Endothelial cell of umbilical vein (primary cell): ENCODE measurements around the gene DIO3. TPM values are rescaled to one million over a fixed set of nuclear protein-coding genes. Genes with fewer than 3 reads are reported as not detected.

ENCODE experiments used
- BruUV-seq: library from RNA; stranded (reverse); fragments of 400-500 nt; replicated peaks from 2 replicates; lab custom pipeline; 2021; lab: Mats Ljungman, UMichigan
- CTCF ChIA-PET: fragments of 300-600, 350-600 bp; sonication (Branson Sonifier 250); formaldehyde crosslinking; loops from one replicate; lab custom pipeline; 2021; ENCODE audit warnings: antibody characterized with exemption, inconsistent platforms; lab: Charles Lee
- POLR2A ChIA-PET: fragments of 300-600, 350-600 bp; sonication (Branson Sonifier 250); formaldehyde crosslinking; loops from one replicate; lab custom pipeline; 2021; ENCODE audit warnings: antibody characterized with exemption, inconsistent platforms; lab: Charles Lee
- DNase-seq: peaks from one replicate; pipeline ENCODE4 v3.0.0-alpha.2; 2011; ENCODE audit warnings: low read depth, low spot score
- FAIRE-seq: peaks from 2 replicates; lab custom pipeline; 2011; peaks lifted over from hg19 to GRCh38; lab: Jason Lieb, UNC
- H2AFZ ChIP-seq: 2 replicates; pipeline ENCODE4 v1.6.0; 2012; ENCODE audit warnings: low read depth, low read length, control low read depth, inconsistent platforms
- H3K27ac ChIP-seq: 2 replicates; pipeline ENCODE4 v1.5.1; 2011; ENCODE audit warnings: low read depth, mild to moderate bottlenecking, control low read depth, low read length, moderate library complexity; ENCODE audit not compliant: insufficient read depth
- H3K27me3 ChIP-seq, 2 experiments: 2 replicates each; pipeline versions ENCODE4 v1.6.0 to v1.6.1; 2011; ENCODE audit warnings: low read length in 2 of 2, mixed read lengths in 1 of 2; ENCODE audit not compliant: control insufficient read depth in 2 of 2, insufficient read depth in 2 of 2
- H3K36me3 ChIP-seq, 2 experiments: 2 replicates in 1 of 2; 3 replicates in 1 of 2; pipeline ENCODE4 v1.5.1; 2011; ENCODE audit warnings: low read length in 2 of 2, mild to moderate bottlenecking in 1 of 2, moderate library complexity in 1 of 2; ENCODE audit not compliant: control insufficient read depth in 2 of 2, insufficient read depth in 2 of 2; ENCODE audit errors: extremely low read depth in 1 of 2
- H3K4me1 ChIP-seq: 3 replicates; pipeline ENCODE4 v1.5.1; 2011; ENCODE audit warnings: mild to moderate bottlenecking, low read length; ENCODE audit not compliant: control insufficient read depth, insufficient read depth; ENCODE audit errors: extremely low read depth
- H3K4me2 ChIP-seq: 2 replicates; pipeline ENCODE4 v1.6.1; 2011; ENCODE audit warnings: low read length, control low read depth, mixed read lengths; ENCODE audit not compliant: insufficient read depth
- H3K4me3 ChIP-seq, 3 experiments: fragments of 200-600 bp in 1 of 3; sonication (generic), shearing (Covaris generic) in 1 of 3; replicated peaks in 1 of 3; 2 replicates each; pipeline ENCODE4 v1.5.1; 2011 to 2016; ENCODE audit warnings: control low read depth in 3 of 3, low read length in 3 of 3, mild to moderate bottlenecking in 2 of 3, inconsistent platforms in 1 of 3, low read depth in 1 of 3, moderate library complexity in 1 of 3; ENCODE audit not compliant: insufficient read depth in 1 of 3
- H3K79me2 ChIP-seq: 2 replicates; pipeline ENCODE4 v1.6.0; 2012; ENCODE audit warnings: low read length, inconsistent platforms; ENCODE audit not compliant: control insufficient read depth, insufficient read depth
- H3K9ac ChIP-seq: replicated peaks from 2 replicates; pipeline ENCODE3; 2011; ENCODE audit warnings: low read length, control low read depth; ENCODE audit not compliant: insufficient read depth; ENCODE audit errors: extremely low read depth
- H3K9me1 ChIP-seq: replicated peaks from 3 replicates; pipeline ENCODE4 v1.6.0; 2011; ENCODE audit warnings: mild to moderate bottlenecking, low read length; ENCODE audit not compliant: control insufficient read depth, insufficient read depth; ENCODE audit errors: extremely low read depth
- H3K9me3 ChIP-seq: replicated peaks from 2 replicates; pipeline ENCODE4 v1.5.1; 2012; ENCODE audit warnings: low read length, inconsistent platforms; ENCODE audit not compliant: control insufficient read depth, insufficient read depth
- H4K20me1 ChIP-seq: replicated peaks from 2 replicates; pipeline ENCODE3; 2011; ENCODE audit warnings: mild to moderate bottlenecking, low read length; ENCODE audit not compliant: control insufficient read depth, insufficient read depth; ENCODE audit errors: extremely low read depth
- CTCF ChIP-seq, 2 donors: IDR thresholded peaks; 1 replicate in 1 of 2; 2 replicates in 1 of 2; pipeline ENCODE4 v1.5.1; 2011; ENCODE audit warnings: low read length in 2 of 2, mild to moderate bottlenecking in 2 of 2, moderate library complexity in 2 of 2, control low read depth in 1 of 2, inconsistent platforms in 1 of 2, low read depth in 1 of 2; ENCODE audit not compliant: insufficient read depth in 1 of 2; ENCODE audit errors: extremely low read depth in 1 of 2
- EZH2 ChIP-seq: IDR thresholded peaks from 2 replicates; pipeline ENCODE4 v1.6.1; 2012; ENCODE audit warnings: borderline replicate concordance, low read depth, mild to moderate bottlenecking, moderate library complexity, low read length, inconsistent platforms; ENCODE audit not compliant: severe bottlenecking
- FOS ChIP-seq: IDR thresholded peaks from 2 replicates; pipeline ENCODE4 v1.6.1; 2011; ENCODE audit warnings: mild to moderate bottlenecking, low read length, moderate library complexity, borderline replicate concordance; ENCODE audit not compliant: insufficient read depth
- GATA2 ChIP-seq: IDR thresholded peaks from 2 replicates; pipeline ENCODE4 v1.7.0; 2011; ENCODE audit warnings: low read depth, mild to moderate bottlenecking, moderate library complexity, mixed read lengths, low read length; ENCODE audit not compliant: insufficient read length, insufficient read depth
- JUN ChIP-seq: IDR thresholded peaks from 2 replicates; pipeline ENCODE4 v1.6.1; 2011; ENCODE audit warnings: borderline replicate concordance, low read depth; ENCODE audit not compliant: insufficient read length, insufficient read depth
- MYC ChIP-seq: IDR thresholded peaks from one replicate; pipeline ENCODE4 v1.6.1; 2011; ENCODE audit warnings: mild to moderate bottlenecking, low read depth, low read length
- POLR2A ChIP-seq: IDR thresholded peaks from 2 replicates; pipeline ENCODE4 v1.6.1; 2012; ENCODE audit warnings: low read depth, mild to moderate bottlenecking, control low read depth, low read length
- POLR2AphosphoS5 ChIP-seq: IDR thresholded peaks from 2 replicates; pipeline ENCODE4 v1.6.1; 2012; ENCODE audit warnings: low read depth, mild to moderate bottlenecking, control low read depth, low read length, moderate library complexity; ENCODE audit not compliant: insufficient read depth
- dilution Hi-C: fragments of 300-500 bp; cut with MboI; formaldehyde crosslinking; loops from one replicate; pipeline ENCODE4 v1.15.0; 2019; ENCODE audit warnings: low sequenced_read_pairs; ENCODE audit not compliant: extremely low pct_ligation_motif_present
- intact Hi-C: fragments of 100-400 bp; cut with micrococcal nuclease; formaldehyde crosslinking; loops from one replicate; pipeline ENCODE4 v1.10.0; 2022
- polyA plus RNA-seq, 4 experiments: library from polyadenylated mRNA; depleted of rRNA in 3 of 4; stranded (reverse) in 3 of 4; unstranded in 1 of 4; fragments of >200 nt; gene quantifications; 2 replicates each; pipeline versions ENCODE4 v1.2.1 to v1.2.3, GENCODE V29; 2011 to 2012; ENCODE audit warnings: missing spikeins in 1 of 4
- total RNA-seq: library from RNA; stranded (reverse); gene quantifications from 2 replicates; pipeline ENCODE4 v1.2.3, GENCODE V29; 2021
- TF ChIP-seq, protein P1 (sequence below): IDR thresholded peaks from 2 replicates; pipeline ENCODE4 v1.6.1; 2011; ENCODE audit not compliant: insufficient read depth, insufficient read length

DIO3 gene
- total and polyA plus RNA-seq, 2 donors (not counting 3 experiments of a cell fraction or from before 2014, with no cell fraction given) = not detected

- DNase-seq (no peak), FAIRE-seq (no peak)
- intact Hi-C loops (no loop called here), dilution Hi-C loops (no loop called here)
- Histone ChIP-seq H3K36me3 (no peaks in the 10 kb centered on the region), H3K79me2 (no peaks in the 10 kb centered on the region), H3K27ac (no peak overlapping the region), H3K9me3 (peaks cover 4% of the 10 kb centered on the region), H2AFZ (no peak overlapping the region), H3K27me3 (peaks cover 68 to 71% of the 10 kb centered on the region in 2 experiments), H3K4me2 (no peak overlapping the region), H3K4me1 (no peaks in the 10 kb centered on the region), H3K9ac (no peak overlapping the region), H4K20me1 (no peaks in the 10 kb centered on the region), H3K9me1 (no peaks in the 10 kb centered on the region), H3K4me3 (no peak overlapping the region)
- ChIA-PET POLR2A (no interaction called here), CTCF (no interaction called here)
- TF ChIP-seq CTCF (IDR thresholded peaks at IDR 0.05; ENCODE audit: extremely low read depth in 1 of 2, insufficient read depth in 1 of 2, low read depth in 1 of 2, low read length in 2 of 2) = no peak
- no peak for TF ChIP-seq JUN
- TF ChIP-seq FOS = no peak
- TF ChIP-seq POLR2AphosphoS5 = no peak
- TF ChIP-seq, protein P1, sequence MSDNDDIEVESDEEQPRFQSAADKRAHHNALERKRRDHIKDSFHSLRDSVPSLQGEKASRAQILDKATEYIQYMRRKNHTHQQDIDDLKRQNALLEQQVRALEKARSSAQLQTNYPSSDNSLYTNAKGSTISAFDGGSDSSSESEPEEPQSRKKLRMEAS = no peak
- TF ChIP-seq POLR2A = no peak
- no peak for TF ChIP-seq EZH2
- TF ChIP-seq MYC = no peak
- no peak for TF ChIP-seq GATA2
- no TSS peak for BruUV-seq
These were observed 699 bp downstream of the DIO3 start for GRCh38 chr14:101561897-101562490.
